GM12873 (cell line): Measurements from ENCODE around the gene PPP2R2D.

Experiments used
- CTCF ChIP-seq: IDR thresholded peaks from 2 replicates; pipeline ENCODE4 v1.5.1; 2012; ENCODE audit warnings: low read depth, mild to moderate bottlenecking, moderate library complexity, low read length, control low read depth; ENCODE audit not compliant: insufficient read depth; ENCODE audit errors: missing control alignments

PPP2R2D gene

DNA sequence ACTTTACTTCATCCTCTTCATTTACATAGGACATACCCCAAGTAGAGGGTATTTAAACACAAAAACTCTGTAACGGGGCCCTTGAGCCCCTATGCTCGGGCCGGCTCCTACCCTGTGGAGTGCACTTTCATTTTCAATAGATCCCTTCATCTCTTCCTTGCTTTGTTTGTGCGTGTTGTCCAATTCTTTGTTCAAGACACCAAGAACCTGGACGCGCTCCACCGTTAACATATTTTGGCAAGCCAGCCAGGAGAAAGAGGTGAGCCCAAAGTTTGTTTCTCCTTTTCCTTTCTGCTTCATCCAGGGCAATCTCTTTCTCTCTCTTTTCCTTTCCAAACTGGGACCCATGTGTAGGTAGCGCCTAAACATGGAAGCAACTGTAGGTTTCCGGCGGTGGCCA lies 106.9 kb downstream of the PPP2R2D start:
- TF ChIP-seq CTCF: no peak
